IPS-15b (cell line): ENCODE data around the gene MT1M.

Experiments
- H3K27me3 ChIP-seq: one replicate; pipeline ENCODE4 v1.6.1; 2013; ENCODE audit warnings: low read length; ENCODE audit not compliant: control insufficient read depth, insufficient read depth
- H3K36me3 ChIP-seq: one replicate; pipeline ENCODE4 v1.6.1; 2013; ENCODE audit warnings: low read length; ENCODE audit not compliant: control insufficient read depth, insufficient read depth
- H3K4me1 ChIP-seq: one replicate; pipeline ENCODE4 v1.6.1; 2013; ENCODE audit warnings: mild to moderate bottlenecking, low read length; ENCODE audit not compliant: control insufficient read depth, insufficient read depth
- H3K4me3 ChIP-seq: one replicate; pipeline ENCODE4 v1.5.1; 2013; ENCODE audit warnings: low read depth, low read length
- H3K9ac ChIP-seq: one replicate; pipeline ENCODE4 v1.6.1; 2013; ENCODE audit warnings: low read depth, mild to moderate bottlenecking, low read length
- H3K9me3 ChIP-seq: one replicate; pipeline ENCODE4 v1.6.1; 2013; ENCODE audit warnings: mild to moderate bottlenecking, low read length; ENCODE audit not compliant: control insufficient read depth, insufficient read depth

Gene MT1M

DNA sequence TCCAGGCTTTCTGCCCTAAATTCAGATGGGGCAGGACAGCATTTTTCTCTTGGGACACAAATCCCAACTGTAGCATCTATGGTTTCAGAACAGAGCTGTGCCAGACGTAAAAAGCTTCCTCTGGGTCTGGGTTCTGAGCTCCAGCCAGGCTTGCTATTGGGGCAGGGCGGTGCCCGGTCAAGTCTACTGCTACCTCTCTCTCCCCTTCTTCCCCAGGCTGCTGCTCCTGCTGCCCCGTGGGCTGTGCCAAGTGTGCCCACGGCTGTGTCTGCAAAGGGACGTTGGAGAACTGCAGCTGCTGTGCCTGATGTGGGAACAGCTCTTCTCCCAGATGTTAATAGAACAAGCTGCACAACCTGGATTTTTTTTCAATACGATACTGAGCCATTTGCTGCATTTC is 1.1 kb downstream of the MT1M start:
- H3K4me3 ChIP-seq, result no peak overlapping the region
- peaks cover 100% of the 10 kb centered on the region for H3K27me3 ChIP-seq
- no peaks in the 10 kb centered on the region for H3K9me3 ChIP-seq
- H3K36me3 ChIP-seq, result no peaks in the 10 kb centered on the region
- H3K9ac ChIP-seq, result no peak overlapping the region
- H3K4me1 ChIP-seq, result no peaks in the 10 kb centered on the region

DNA sequence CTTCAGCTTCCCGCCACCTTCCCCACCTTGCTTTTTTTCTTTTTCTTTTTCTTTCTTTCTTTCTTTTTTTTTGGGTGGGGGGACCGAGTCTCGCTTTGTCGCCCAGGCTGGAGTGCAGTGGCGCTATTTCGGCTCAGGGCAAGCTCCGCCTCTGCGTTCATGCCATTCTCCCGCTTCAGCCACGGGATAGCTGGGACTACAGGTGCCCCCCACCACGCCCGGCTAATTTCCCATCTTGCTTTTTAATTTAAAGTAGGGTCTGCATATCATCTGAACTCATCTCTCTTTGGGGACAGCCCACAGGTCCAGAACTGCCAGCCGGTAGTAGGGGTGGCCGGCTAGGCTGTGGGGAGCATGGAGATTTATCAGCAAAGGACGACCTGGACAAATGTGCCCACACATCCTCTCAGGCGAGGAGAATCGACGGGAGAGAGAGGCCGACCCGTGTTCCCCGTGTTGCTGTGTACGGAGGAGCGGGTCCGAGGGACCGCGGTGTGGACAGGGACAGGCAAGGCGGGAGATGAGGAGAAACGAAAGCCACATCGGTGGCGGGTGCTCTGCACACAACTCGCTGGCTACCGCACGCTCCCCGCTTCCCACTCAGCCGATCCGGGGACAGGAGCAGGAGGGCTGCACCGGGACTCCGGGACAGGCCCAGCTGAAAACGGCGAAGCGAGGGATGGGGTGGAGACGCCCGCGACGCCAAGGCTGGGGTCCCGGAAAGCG is 2.4 kb downstream of the MT1M start:
- H3K36me3 ChIP-seq, result no peaks in the 10 kb centered on the region
- H3K9me3 ChIP-seq, result no peaks in the 10 kb centered on the region
- H3K27me3 ChIP-seq, result peaks cover 100% of the 10 kb centered on the region
- peaks cover 3% of the 10 kb centered on the region for H3K4me1 ChIP-seq
- H3K4me3 ChIP-seq, result peak overlapping the region; percentile 26
- H3K9ac ChIP-seq, result no peak overlapping the region

DNA sequence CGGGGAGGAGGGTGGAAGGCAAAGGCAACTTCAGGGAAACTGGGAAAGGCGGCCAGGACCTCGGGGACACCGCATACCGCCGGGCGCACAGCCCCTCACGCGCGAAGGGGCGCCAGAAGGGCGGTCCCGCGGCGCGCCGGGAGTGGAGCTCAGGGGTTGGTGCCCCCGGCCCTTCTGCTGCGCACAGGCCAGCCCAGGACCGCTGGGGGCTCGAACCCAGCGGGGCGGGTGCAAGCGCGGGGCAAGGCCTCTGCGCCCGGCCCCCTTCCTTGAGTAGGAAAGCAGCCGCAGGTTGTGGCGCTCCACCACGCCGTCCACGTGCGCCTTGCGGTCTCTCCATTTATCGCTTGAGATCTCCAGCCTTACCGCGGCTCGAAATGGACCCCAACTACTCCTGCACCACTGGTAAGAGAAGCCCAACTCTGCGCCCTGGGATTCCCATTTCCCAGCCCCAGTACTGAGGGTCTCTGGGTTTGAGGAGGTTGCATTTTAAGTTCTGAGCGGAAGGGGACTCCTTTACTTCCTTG is 3.0 kb downstream of the MT1M start:
- Histone ChIP-seq H3K9ac (no peak overlapping the region), H3K4me1 (peaks cover 3% of the 10 kb centered on the region), H3K36me3 (no peaks in the 10 kb centered on the region), H3K9me3 (no peaks in the 10 kb centered on the region), H3K4me3 (peak overlapping the region; percentile 26), H3K27me3 (peaks cover 100% of the 10 kb centered on the region)

DNA sequence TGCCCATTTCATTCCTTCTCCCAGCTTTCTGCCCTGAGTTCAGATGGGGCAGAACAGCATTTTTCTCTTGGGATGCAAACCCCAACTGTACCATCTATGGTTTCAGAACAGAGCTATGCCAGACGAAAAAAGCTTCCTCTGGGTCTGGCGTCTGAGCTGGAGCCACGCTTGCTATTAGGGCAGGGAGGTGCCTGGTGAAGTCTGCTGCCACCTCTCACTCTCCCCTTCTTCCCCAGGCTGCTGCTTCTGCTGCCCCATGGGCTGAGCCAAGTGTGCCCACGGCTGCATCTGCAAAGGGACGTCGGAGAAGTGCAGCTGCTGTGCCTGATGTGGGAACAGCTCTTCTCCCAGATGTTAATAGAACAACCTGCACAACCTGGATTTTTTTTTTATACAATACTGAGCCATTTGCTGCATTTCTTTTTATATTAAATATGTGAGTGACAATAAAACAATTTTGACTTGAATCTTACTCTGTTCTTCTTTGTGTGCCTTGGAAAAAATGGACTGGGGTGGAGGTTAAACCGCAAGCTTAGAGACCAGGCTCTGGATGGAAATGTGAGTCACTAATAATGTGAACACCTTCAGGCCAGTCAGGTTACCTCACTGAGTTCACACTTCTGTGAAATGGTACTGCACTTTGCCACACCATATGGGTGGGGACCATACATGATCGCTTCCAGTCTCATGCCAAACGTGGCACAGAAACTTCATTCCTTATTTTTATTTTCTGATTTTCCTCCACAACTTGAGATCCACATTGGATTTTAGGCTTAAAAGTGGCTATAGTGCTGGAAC is 4.4 kb downstream of the MT1M start:
- Histone ChIP-seq H3K9ac (no peak overlapping the region), H3K4me3 (peak overlapping the region; percentile 49), H3K27me3 (peaks cover 100% of the 10 kb centered on the region), H3K36me3 (no peaks in the 10 kb centered on the region), H3K9me3 (no peaks in the 10 kb centered on the region), H3K4me1 (peaks cover 3% of the 10 kb centered on the region)

GRCh38 chr16:56637814-56638750 is 5.6 kb downstream of the MT1M start, which contains the start of gene MT1A:
Gene MT1A (plus strand): TSS chr16:56638666. CDS start chr16:56638739, 73 bp downstream.
- H3K9me3 ChIP-seq, result no peaks in the 10 kb centered on the region
- H3K36me3 ChIP-seq, result no peaks in the 10 kb centered on the region
- H3K4me3 ChIP-seq, result peak within 1 kb of the TSS; percentile 49
- H3K4me1 ChIP-seq, result peaks cover 3% of the 10 kb centered on the region
- no peak within 1 kb of the TSS for H3K9ac ChIP-seq
- peaks cover 100% of the 10 kb centered on the region for H3K27me3 ChIP-seq

DNA sequence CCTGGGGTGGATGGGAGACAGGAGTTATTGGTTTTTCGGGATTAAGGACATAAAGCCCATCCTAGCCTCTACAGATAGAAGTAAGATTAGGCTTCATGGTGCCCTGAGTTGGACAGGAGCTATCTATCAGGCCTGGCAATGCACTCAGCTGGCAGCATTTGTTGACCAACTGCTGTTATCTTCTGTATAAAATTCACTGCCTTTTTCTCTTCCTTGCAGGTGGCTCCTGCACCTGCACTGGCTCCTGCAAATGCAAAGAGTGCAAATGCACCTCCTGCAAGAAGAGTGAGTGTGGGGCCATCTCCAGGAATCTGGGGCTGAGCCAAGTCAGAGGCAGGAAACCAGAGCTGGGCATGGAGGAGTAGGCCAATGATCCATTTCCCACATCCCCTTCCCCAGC is 6.6 kb downstream of the MT1M start:
- Histone ChIP-seq H3K27me3 (peaks cover 100% of the 10 kb centered on the region), H3K4me1 (peaks cover 6% of the 10 kb centered on the region), H3K36me3 (no peaks in the 10 kb centered on the region), H3K9me3 (no peaks in the 10 kb centered on the region), H3K4me3 (peak overlapping the region; percentile 49), H3K9ac (no peak overlapping the region)

- H3K4me1 ChIP-seq, result peaks cover 6% of the 10 kb centered on the region
- peaks cover 100% of the 10 kb centered on the region for H3K27me3 ChIP-seq
- no peak overlapping the region for H3K4me3 ChIP-seq
- no peaks in the 10 kb centered on the region for H3K9me3 ChIP-seq
- no peak overlapping the region for H3K9ac ChIP-seq
- no peaks in the 10 kb centered on the region for H3K36me3 ChIP-seq
Measured at GRCh38 chr16:56640076-56640475, 7.6 kb downstream of the MT1M start.

GRCh38 chr16:56641166-56641565 is 8.7 kb downstream of the MT1M start:
- H3K4me3 ChIP-seq, result no peak overlapping the region
- no peak overlapping the region for H3K9ac ChIP-seq
- peaks cover 6% of the 10 kb centered on the region for H3K4me1 ChIP-seq
- no peaks in the 10 kb centered on the region for H3K36me3 ChIP-seq
- no peaks in the 10 kb centered on the region for H3K9me3 ChIP-seq
- peaks cover 100% of the 10 kb centered on the region for H3K27me3 ChIP-seq

GRCh38 chr16:56643080-56643778 is 10.8 kb downstream of the MT1M start:
- Histone ChIP-seq H3K27me3 (peaks cover 100% of the 10 kb centered on the region), H3K9me3 (no peaks in the 10 kb centered on the region), H3K4me3 (peak overlapping the region; percentile 54), H3K4me1 (peaks cover 6% of the 10 kb centered on the region), H3K36me3 (no peaks in the 10 kb centered on the region), H3K9ac (peak overlapping the region; percentile 32)

GRCh38 chr16:56643833-56644232 is 11.4 kb downstream of the MT1M start:
- H3K27me3 ChIP-seq, result peaks cover 100% of the 10 kb centered on the region
- peaks cover 3% of the 10 kb centered on the region for H3K4me1 ChIP-seq
- no peak overlapping the region for H3K9ac ChIP-seq
- H3K4me3 ChIP-seq, result peak overlapping the region; percentile 54
- H3K9me3 ChIP-seq, result no peaks in the 10 kb centered on the region
- H3K36me3 ChIP-seq, result no peaks in the 10 kb centered on the region

- Histone ChIP-seq H3K4me1 (peaks cover 3% of the 10 kb centered on the region), H3K9ac (no peak overlapping the region), H3K9me3 (no peaks in the 10 kb centered on the region), H3K4me3 (no peak overlapping the region), H3K27me3 (peaks cover 100% of the 10 kb centered on the region), H3K36me3 (no peaks in the 10 kb centered on the region)
Measured at GRCh38 chr16:56645311-56645710, 12.9 kb downstream of the MT1M start.
